Tibial artery (tissue), 4 donors: ENCODE results near the gene PLGRKT.

Experiments used
- DNase-seq, 2 donors: peaks; one replicate each; pipeline ENCODE4 v3.0.0-alpha.2; 2019
- H3K27ac ChIP-seq, 2 donors: fragments of 200-600 bp; sonication (generic) in 1 of 2; 1 replicate in 1 of 2; 2 replicates in 1 of 2; pipeline ENCODE4 v1.5.1; 2018 to 2019; ENCODE audit warnings: mild to moderate bottlenecking in 1 of 2
- H3K27me3 ChIP-seq, 2 donors: fragments of 200-600 bp; sonication (generic) in 1 of 2; one replicate each; pipeline versions ENCODE4 v1.5.1 to v1.6.0; 2016 to 2019
- H3K36me3 ChIP-seq, 3 donors: fragments of 200-600 bp; sonication (generic) in 2 of 3; one replicate each; pipeline ENCODE4 v1.5.1; 2016 to 2019; ENCODE audit warnings: mild to moderate bottlenecking in 2 of 3
- H3K4me1 ChIP-seq, 4 donors: fragments of 200-600 bp; sonication (generic) in 2 of 4; 1 replicate in 3 of 4; 2 replicates in 1 of 4; pipeline ENCODE4 v1.5.1; 2016 to 2019
- H3K4me3 ChIP-seq, 2 donors: fragments of 200-600 bp; sonication (generic) in 1 of 2; 1 replicate in 1 of 2; 2 replicates in 1 of 2; pipeline ENCODE4 v1.5.1; 2018 to 2019; ENCODE audit warnings: mild to moderate bottlenecking in 2 of 2
- H3K9me3 ChIP-seq, 3 donors: fragments of 200-600 bp; sonication (generic) in 1 of 3; one replicate each; pipeline ENCODE4 v1.5.1; 2016 to 2019
- intact Hi-C: fragments of 100-400 bp; cut with DNase I; formaldehyde crosslinking; loops from one replicate; pipeline ENCODE4 v1.15.0; 2023; ENCODE audit warnings: low total_unique reads
- TF ChIP-seq, protein P1 (sequence below), 2 experiments: fragments of 200-600 bp in 1 of 2; fragments of 450-650 bp in 1 of 2; IDR thresholded peaks; one replicate each; pipeline ENCODE4 v1.5.1; 2017 to 2019; ENCODE audit warnings: antibody characterized with exemption in 2 of 2, mild to moderate bottlenecking in 1 of 2, moderate library complexity in 1 of 2

PLGRKT gene

DNA sequence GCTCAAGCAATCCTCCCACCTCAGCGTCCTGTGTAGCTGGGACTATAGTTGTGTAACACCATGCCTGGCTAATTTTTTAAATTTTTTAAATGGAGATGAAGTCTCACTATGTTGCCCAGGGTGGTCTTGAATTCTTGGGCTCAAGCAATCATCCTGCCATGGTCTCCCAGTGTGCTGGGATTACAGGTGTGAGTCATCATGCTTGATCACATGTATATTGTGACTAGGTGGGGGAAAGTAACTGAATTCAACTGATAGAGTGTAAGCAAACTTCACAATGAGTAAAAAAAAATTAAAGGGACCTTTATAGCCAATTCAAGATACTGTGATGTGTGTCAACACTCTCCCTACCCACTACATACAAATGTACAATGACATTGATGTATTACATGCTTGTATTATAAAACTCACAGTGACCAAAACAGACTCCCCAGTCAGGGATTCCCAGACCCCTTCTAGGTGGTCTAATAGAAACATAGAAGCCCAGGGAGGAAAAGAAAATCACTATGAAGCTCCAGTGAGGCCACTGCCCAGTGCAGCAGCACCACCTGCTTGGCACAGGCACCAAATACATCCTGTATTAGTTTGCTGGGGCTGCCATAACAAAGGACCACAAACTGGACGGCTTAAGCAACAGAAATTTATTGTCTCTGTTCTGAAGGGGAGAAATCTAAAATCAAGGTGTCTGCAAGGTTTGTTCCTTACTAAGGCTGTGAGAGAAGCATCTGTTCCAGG is 8.8 kb downstream of the PLGRKT start:
- Histone ChIP-seq H3K27ac (no peak overlapping the region), H3K27me3 (no peaks in the 10 kb centered on the region), H3K9me3 (no peaks in the 10 kb centered on the region), H3K4me1 (no peaks in the 10 kb centered on the region), H3K36me3 (peaks cover 0 to 29% (median 0%) of the 10 kb centered on the region in 3 donors), H3K4me3 (no peak overlapping the region)
- intact Hi-C loops: no loop called here
- DNase-seq: no peak
- TF ChIP-seq, protein P1, sequence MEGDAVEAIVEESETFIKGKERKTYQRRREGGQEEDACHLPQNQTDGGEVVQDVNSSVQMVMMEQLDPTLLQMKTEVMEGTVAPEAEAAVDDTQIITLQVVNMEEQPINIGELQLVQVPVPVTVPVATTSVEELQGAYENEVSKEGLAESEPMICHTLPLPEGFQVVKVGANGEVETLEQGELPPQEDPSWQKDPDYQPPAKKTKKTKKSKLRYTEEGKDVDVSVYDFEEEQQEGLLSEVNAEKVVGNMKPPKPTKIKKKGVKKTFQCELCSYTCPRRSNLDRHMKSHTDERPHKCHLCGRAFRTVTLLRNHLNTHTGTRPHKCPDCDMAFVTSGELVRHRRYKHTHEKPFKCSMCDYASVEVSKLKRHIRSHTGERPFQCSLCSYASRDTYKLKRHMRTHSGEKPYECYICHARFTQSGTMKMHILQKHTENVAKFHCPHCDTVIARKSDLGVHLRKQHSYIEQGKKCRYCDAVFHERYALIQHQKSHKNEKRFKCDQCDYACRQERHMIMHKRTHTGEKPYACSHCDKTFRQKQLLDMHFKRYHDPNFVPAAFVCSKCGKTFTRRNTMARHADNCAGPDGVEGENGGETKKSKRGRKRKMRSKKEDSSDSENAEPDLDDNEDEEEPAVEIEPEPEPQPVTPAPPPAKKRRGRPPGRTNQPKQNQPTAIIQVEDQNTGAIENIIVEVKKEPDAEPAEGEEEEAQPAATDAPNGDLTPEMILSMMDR (IDR thresholded peaks at IDR 0.05): no peak

DNA sequence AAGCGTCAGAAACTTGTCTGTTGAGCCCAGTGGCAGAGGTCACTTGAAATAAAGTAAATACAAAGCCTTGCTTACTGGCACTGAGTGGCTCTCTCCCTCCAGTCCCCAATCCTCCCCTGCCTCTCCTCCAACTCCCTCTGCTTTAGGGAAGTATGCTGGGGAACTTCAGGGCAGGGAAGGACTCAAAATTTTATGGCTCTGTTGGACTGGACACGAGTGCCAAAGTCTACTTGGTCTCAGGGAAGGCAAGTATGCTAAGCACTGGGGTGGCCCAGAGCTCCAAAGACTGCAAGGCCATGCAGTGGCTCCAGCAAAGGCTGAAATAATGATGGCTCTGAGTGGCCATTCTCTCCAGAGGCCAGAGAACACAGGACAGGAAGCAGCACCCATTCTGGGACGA is 9.6 kb downstream of the PLGRKT start:
- H3K9me3 ChIP-seq: no peaks in the 10 kb centered on the region
- intact Hi-C loops: no loop called here
- no peak overlapping the region for H3K4me3 ChIP-seq
- H3K27ac ChIP-seq: no peak overlapping the region
- no peaks in the 10 kb centered on the region for H3K27me3 ChIP-seq
- TF ChIP-seq, protein P1 (IDR thresholded peaks at IDR 0.05): no peak
- H3K4me1 ChIP-seq: no peaks in the 10 kb centered on the region
- DNase-seq: no peak
- peaks cover 0 to 24% (median 0%) of the 10 kb centered on the region in 3 donors for H3K36me3 ChIP-seq

DNA sequence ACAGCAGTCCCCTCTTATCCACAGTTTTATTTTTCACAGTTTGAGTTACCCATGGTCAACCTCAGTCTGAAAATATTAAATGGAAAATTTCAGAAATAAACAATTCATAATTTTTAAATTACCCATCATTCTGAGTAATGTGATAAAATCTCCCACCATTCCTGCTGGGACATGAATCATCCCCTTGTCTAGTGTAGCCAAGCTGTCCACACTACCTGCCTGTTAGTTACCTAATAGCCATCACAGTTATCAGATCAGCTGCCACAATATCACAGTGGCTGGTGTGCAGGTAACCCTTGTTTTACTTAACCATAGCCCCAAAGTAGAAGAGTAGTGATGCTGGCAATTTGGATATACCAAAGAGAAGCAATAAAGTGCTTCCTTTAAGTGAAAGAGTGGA is 10.7 kb downstream of the PLGRKT start:
- H3K4me3 ChIP-seq: no peak overlapping the region
- no peaks in the 10 kb centered on the region for H3K4me1 ChIP-seq
- H3K27me3 ChIP-seq: no peaks in the 10 kb centered on the region
- no peaks in the 10 kb centered on the region for H3K9me3 ChIP-seq
- TF ChIP-seq, protein P1 (IDR thresholded peaks at IDR 0.05): no peak
- intact Hi-C loops: no loop called here
- peaks cover 0 to 14% (median 0%) of the 10 kb centered on the region in 3 donors for H3K36me3 ChIP-seq
- H3K27ac ChIP-seq: no peak overlapping the region
- no peak for DNase-seq

DNA sequence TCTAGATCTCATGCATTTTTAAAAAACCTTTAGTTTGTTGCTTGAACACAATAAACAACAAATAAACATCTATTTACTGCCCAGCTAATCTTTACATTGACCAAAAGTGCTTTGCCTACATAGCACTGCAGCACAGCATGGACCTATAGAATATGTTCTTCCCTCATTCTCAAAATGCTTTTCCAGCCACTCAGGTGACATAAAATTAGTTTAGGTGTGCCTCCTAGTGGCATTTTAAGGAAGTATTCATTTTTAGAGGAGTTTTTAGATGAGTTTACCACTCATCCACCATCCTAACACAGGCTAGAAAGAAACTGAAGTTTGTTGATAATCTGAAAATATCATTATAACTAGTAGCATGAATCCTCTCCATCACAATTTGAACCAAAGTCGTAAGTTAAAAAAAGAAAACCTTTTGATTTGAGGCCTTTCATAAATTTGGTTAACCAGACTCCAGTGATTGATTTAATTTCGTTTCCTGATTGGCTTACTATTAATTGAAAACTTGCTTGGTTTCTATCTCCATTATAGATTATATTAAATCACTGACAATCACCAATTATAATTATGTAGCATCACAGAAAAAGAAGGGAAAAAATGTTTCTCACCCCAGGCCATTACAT is 12.6 kb downstream of the PLGRKT start:
- intact Hi-C loops: no loop called here
- TF ChIP-seq, protein P1 (IDR thresholded peaks at IDR 0.05): peak; percentile 35 to 52
- H3K36me3 ChIP-seq: peaks cover 0 to 11% (median 0%) of the 10 kb centered on the region in 3 donors
- H3K27ac ChIP-seq: no peak overlapping the region
- no peaks in the 10 kb centered on the region for H3K9me3 ChIP-seq
- DNase-seq: no peak
- H3K27me3 ChIP-seq: no peaks in the 10 kb centered on the region
- no peaks in the 10 kb centered on the region for H3K4me1 ChIP-seq
- H3K4me3 ChIP-seq: no peak overlapping the region

DNA sequence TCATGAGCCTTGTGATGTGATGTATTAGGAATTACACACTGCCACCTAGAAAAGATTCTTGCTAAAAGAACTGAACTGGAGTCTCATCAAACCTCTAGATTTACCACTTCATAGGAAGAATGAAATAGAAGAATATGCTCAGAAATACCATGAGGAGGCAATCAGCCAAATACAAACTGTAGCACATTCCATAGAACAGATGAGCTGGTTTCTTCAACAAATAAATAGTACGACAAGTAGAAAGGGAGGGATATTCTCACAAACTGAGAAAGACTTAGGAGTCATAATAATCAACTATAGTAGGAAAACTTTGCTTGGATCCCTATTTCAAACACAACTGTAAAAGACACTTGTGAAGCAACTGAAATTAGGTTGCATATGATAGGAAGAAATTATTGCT is 15.4 kb downstream of the PLGRKT start:
- Histone ChIP-seq H3K36me3 (peaks cover 0 to 10% (median 9%) of the 10 kb centered on the region in 3 donors), H3K27me3 (no peaks in the 10 kb centered on the region), H3K9me3 (no peaks in the 10 kb centered on the region), H3K4me1 (no peaks in the 10 kb centered on the region), H3K27ac (no peak overlapping the region), H3K4me3 (no peak overlapping the region)
- TF ChIP-seq, protein P1 (IDR thresholded peaks at IDR 0.05): no peak
- DNase-seq: no peak
- intact Hi-C loops: no loop called here
